Measurements from ENCODE around the gene TUBA3E.
"Not testable (repeated sequence)": the region's sequence is repeated elsewhere in the genome, so short reads cannot be mapped to it uniquely, and the experiment has no call there.

- TF ChIP-seq CTCF, POLR2A (IDR thresholded peaks at IDR 0.05): not testable (repeated sequence)
Measured at GRCh38 chr2:130203150-130203549, 4.9 kb upstream of the TUBA3E start.
